ENCODE measurements around the gene SNRPA. TPM values are rescaled to one million over a fixed set of nuclear protein-coding genes. Genes with fewer than 3 reads are reported as not detected.

The SNRPA gene
- total and polyA plus RNA-seq, 2 of the 13 experiments (the other 11 are each of a cell fraction or from before 2014, with no cell fraction given), result 59.6 to 162 TPM

GRCh38 chr19:40802300-40803169, 51.5 kb downstream of the SNRPA start:
- Histone ChIP-seq H3K4me2 (ENCODE audit: low read depth, low read length) (peak overlapping the region; percentile 37; the same call in 1 of the 2 replicates), H2AFZ (ENCODE audit: low read length) (no peak overlapping the region), H3K4me3 (replicated peaks in 1 of 3; ENCODE audit: insufficient read depth in 1 of 3, low read depth in 2 of 3, low read length in 3 of 3) (peak overlapping the region in 1 of 3 experiments; percentile 0; a peak in 1 of 6 replicates), H3K27ac (ENCODE audit: extremely low read length, insufficient read depth, low read length) (no peak overlapping the region), H3K4me1 (ENCODE audit: insufficient read depth, low read length) (peaks cover 59% of the 10 kb centered on the region), H3K9ac (ENCODE audit: insufficient read depth, low read depth, low read length) (peak overlapping the region; percentile 23; the same call in 1 of the 2 replicates), H3K36me3 (replicated peaks in 1 of 2; ENCODE audit: control insufficient read depth in 1 of 2, insufficient read depth in 2 of 2, low read length in 2 of 2) (peaks cover 4 to 14% of the 10 kb centered on the region in 2 experiments; a peak in 3 of 5 replicates), H3K79me2 (ENCODE audit: insufficient read depth, low read length) (peaks cover 34% of the 10 kb centered on the region), H3K9me3 (ENCODE audit: low read length) (no peaks in the 10 kb centered on the region), H4K20me1 (ENCODE audit: insufficient read depth, low read length) (peaks cover 5% of the 10 kb centered on the region; the same call in 1 of the 2 replicates), H3K27me3 (ENCODE audit: control insufficient read depth in 1 of 2, insufficient read depth in 2 of 2, low read length in 2 of 2) (no peaks in the 10 kb centered on the region; a peak in 2 of 5 replicates)
- peak; percentile 47 for TF ChIP-seq AGO2 (optimal IDR thresholded peaks at IDR 0.05; ENCODE audit: low read depth, low read length)
- TF ChIP-seq HMGXB3 (CRISPR knock-in tag; IDR thresholded peaks at IDR 0.05; ENCODE audit: borderline replicate concordance), result no peak
- peak; percentile 12; the same call in 1 of the 2 replicates for TF ChIP-seq SAP130 (CRISPR knock-in tag; IDR thresholded peaks at IDR 0.05; ENCODE audit: low read depth)
- peak; percentile 25; the same call in 1 of the 2 replicates for TF ChIP-seq ZNF687 (CRISPR knock-in tag; IDR thresholded peaks at IDR 0.05)
- no peak for TF ChIP-seq ZNF546 (CRISPR knock-in tag; conservative IDR thresholded peaks at IDR 0.05)
- no peak for TF ChIP-seq FOSL2 (CRISPR knock-in tag; IDR thresholded peaks at IDR 0.05)
- TF ChIP-seq PRDM10 (CRISPR knock-in tag; IDR thresholded peaks at IDR 0.05; ENCODE audit: low read depth), result no peak
- BruUV-seq (replicated peaks), result no TSS peak
- ATAC-seq (no peak), FAIRE-seq (no peak), DNase-seq (ENCODE audit: low spot score) (no peak)
- ChIA-PET CTCF (ENCODE audit: low intra/inter-chr PET ratio, low total read pairs) (no interaction called here), POLR2A (interaction anchor here (1.3 to 5.0 kb wide), 4 partner anchors 25 to 86 kb away, joined by 3 to 28 read pairs (median 4); partner anchors contain the start of genes ACTMAP, COQ8B, ITPKC and RAB4B)
- in situ Hi-C loops (cut with HindIII; ENCODE audit: extremely low pct_ligation_motif_present, low pct_unique_long_range_greater_than_20kb), result no loop called here
- intact Hi-C loops (cut with micrococcal nuclease; ENCODE audit: unreplicated experiment), result no loop called here
- WGBS (ENCODE audit: low lambda C conversion rate), result 78% methylated on average over 9 of the region's 11 CpGs

Data from HepG2 (cell line).